Neural cell (in vitro differentiated cells): ENCODE measurements around the gene ENTPD8.

ENCODE experiments used
- CTCF ChIP-seq: fragments of 450-650 bp; IDR thresholded peaks from 2 replicates; pipeline ENCODE4 v1.5.1; 2014; ENCODE audit warnings: antibody characterized with exemption, mild to moderate bottlenecking, moderate library complexity; ENCODE audit not compliant: poor library complexity, severe bottlenecking
- MXI1 ChIP-seq: fragments of 450-650 bp; conservative IDR thresholded peaks from 2 replicates; pipeline ENCODE4 v1.6.1; 2014; ENCODE audit warnings: antibody characterized with exemption, mild to moderate bottlenecking; ENCODE audit not compliant: poor library complexity, severe bottlenecking

GRCh38 chr9:137486141-137486490 lies 45.0 kb upstream of the ENTPD8 start:
- no peak for TF ChIP-seq CTCF
- no peak for TF ChIP-seq MXI1
